NCI-H2107 treated with DMSO at 0.1 percent for 48 hours (cell line): Measurements from ENCODE around the gene RPS15.
A peak's percentile ranks its signal among the peaks of the same experiment; 100 is the strongest.

Experiments
- DNase-seq: peaks from one replicate; lab custom pipeline; 2025; ENCODE audit not compliant: unreplicated experiment; lab: John Stamatoyannopoulos, UW

RPS15 gene

GRCh38 chr19:1438035-1438932 is at the start of gene RPS15:
TSS of gene RPS15 (plus strand) at chr19:1438396. CDS start at chr19:1438426, 30 bp downstream.
- peak; percentile 72 for DNase-seq

GRCh38 chr19:1388637-1389026 is 49.6 kb upstream of the RPS15 start:
- no peak for DNase-seq

- no peak for DNase-seq
Measured at GRCh38 chr19:1389033-1389940, 48.9 kb upstream of the RPS15 start.

- no peak for DNase-seq
Measured at GRCh38 chr19:1390890-1391423, 47.2 kb upstream of the RPS15 start.

GRCh38 chr19:1392407-1392806 is 45.8 kb upstream of the RPS15 start:
- DNase-seq = no peak

- DNase-seq = no peak
Measured at GRCh38 chr19:1392939-1393530, 45.2 kb upstream of the RPS15 start.

DNA sequence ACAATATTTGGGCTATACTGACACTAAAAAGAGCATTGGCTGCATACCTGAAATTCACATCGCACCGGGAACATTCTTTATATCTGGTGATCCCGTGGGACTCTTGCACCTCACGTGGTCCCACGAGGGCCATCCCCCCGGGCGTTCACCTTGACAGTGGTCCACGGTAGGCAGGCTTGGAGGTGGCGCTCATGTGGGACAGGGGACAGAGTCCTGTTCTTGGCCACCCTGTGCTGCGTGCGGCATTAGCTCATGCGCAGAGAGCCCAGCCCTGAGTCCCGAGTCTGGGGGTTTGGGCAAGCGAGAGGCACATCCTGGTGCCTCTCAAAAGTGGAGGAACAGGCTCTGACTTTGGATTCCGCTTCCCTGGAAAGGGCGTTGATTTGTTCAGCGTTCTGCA is 44.4 kb upstream of the RPS15 start:
- DNase-seq = no peak

- DNase-seq = no peak
Measured at GRCh38 chr19:1394252-1395193, 43.7 kb upstream of the RPS15 start.

DNA sequence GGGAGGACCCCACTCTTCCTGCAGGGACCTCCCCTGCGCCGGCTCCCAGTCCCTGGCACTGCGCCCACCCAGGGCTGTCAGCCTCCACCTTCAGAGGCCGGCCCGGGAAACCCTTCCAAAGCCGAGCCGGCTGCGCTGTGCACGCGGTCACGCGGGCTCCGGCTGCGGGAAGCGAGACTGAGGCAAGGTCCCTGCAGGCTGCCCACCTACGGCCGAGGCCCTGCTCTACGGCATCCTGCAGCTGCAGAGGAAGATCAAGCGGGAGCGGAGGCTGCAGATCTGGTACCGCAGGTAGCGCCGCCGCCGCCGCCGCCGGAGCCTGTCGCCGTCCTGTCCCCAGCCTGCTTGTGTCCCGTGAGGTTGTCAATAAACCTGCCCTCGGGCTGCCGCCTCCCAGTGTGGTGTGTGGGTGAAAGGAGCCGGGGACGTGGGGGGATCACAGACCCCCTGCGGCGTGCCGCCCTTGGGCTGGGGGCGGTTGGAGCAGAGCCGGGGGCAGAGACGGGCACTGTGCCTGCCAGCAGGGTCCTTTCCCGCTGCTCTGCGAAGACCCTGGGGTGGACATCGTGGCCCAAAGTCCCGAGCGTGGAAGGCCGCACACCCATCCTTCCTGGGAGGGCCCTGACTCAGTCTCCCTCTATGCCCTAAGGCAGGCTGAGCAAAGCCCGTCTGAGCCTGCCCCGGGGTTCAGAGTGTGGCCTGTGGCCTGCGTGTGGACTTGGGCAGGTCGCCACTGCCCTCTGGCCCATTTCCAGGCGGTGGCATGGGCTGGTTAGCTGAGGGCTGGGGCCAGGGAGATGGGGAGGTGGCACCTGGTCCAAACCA is 42.8 kb upstream of the RPS15 start:
- DNase-seq = no peak

- DNase-seq = no peak
Measured at GRCh38 chr19:1396019-1396767, 42.0 kb upstream of the RPS15 start.

DNA sequence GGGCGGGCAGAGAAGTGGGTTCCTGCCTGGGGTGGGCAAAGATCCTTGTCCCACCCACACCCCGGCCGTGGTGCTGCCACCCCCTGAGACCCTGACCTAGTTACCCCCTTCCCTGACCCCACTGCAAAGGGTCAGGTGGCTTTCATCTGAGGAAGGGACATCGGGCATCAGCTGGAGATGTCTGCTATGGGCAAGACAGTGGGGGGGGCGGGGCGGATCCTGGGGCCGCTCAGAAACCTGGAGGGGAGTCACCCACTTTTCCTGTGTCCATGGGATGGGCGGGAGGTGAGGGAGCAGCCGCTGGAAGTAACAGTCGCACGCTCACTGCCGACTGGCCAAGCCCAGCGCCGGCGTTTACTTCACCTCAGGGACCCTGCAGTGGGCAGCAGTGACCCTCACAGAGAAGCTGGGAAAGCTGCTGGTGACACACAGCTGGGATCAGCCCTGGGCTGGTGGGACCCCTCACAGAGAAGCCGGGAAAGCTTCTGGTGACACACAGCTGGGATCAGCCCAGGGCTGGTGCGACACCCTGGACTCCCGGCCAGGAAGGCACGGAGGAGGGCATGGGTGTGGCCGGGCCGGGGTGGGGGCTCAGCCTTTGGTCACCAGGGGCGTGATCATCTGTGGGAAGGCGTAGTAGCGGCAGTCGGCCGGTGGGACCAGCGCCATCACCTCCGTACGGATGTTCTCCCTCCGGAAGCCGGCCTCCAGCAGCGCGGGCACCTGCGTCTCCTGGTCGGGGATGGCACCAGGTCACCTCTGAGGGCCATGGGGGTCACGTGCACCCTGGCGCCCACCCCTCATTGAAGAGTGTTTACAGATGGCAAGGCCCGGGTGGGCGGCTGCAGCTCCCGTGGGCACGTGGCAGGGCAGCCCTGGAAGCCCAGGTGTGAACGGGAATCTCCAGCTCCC is 41.2 kb upstream of the RPS15 start:
- no peak for DNase-seq

DNA sequence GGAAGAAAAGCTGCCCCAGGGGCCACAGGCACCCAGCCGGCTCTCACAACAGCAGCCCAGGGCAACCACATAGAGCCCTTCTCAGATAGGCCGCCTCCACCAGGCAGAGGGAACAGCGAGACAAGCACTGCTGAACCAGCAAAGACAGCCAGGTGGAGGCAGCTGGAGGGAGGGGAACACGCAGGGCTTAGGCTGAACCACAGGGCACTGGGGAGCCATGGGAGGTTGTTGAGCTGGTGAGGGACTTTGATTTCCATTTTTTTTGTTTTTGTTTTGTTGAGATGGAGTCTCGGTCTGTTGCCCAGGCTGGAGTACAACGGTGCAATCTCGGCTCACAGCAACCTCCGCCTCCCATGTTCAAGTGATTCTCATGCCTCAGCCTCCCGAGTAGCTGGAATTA is 40.4 kb upstream of the RPS15 start:
- DNase-seq = no peak

GRCh38 chr19:1399079-1399478 is 39.1 kb upstream of the RPS15 start:
- DNase-seq = no peak

DNA sequence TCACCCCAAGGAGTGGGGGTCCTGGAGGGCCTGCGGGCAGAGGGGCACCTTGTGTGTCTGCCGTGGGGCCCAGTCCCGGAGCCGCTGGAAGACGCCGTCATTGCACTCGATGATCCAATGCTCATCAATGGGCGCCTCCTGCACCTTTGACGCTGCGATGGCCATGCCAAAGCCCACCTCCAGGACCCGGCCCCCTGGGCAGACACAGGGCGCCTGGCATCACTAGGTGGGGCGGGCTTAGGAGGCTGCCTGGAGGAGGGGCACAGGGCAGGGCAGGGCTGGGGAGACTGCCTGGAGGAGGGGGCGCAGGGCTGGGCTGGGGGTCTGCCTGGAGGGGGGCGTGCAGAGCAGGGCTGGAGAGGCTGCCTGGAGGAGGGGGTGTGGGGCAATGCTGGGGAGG is 38.5 kb upstream of the RPS15 start:
- no peak for DNase-seq

- peak; percentile 21 for DNase-seq
Measured at GRCh38 chr19:1400281-1401137, 37.7 kb upstream of the RPS15 start.

- no peak for DNase-seq
Measured at GRCh38 chr19:1401138-1401888, 36.9 kb upstream of the RPS15 start, which contains the start of gene GAMT. TSS of gene GAMT (minus strand) at chr19:1401542. CDS start at chr19:1401476, 66 bp downstream.
